COLO829 (cell line): ENCODE results near the gene D2HGDH.
"Not testable (repeated sequence)": the region's sequence is repeated elsewhere in the genome, so short reads cannot be mapped to it uniquely, and the experiment has no call there.

Experiments
- DNase-seq: peaks from one replicate; pipeline ENCODE4 v3.0.0; 2012; ENCODE audit warnings: low spot score

Gene D2HGDH

GRCh38 chr2:241794250-241794823 lies 59.9 kb downstream of the D2HGDH start:
- DNase-seq, result no peak

GRCh38 chr2:241795021-241795999 lies 60.9 kb downstream of the D2HGDH start:
- no peak for DNase-seq

- DNase-seq, result no peak
Observed at GRCh38 chr2:241796209-241796608, 61.8 kb downstream of the D2HGDH start.

- DNase-seq, result no peak
Observed at GRCh38 chr2:241796610-241797138, 62.2 kb downstream of the D2HGDH start.

GRCh38 chr2:241797441-241798080 lies 63.1 kb downstream of the D2HGDH start:
- DNase-seq, result no peak

GRCh38 chr2:241798081-241798630 lies 63.7 kb downstream of the D2HGDH start:
- no peak for DNase-seq

GRCh38 chr2:241798631-241799521 lies 64.4 kb downstream of the D2HGDH start:
- DNase-seq, result no peak

- no peak for DNase-seq
Observed at GRCh38 chr2:241799522-241800197, 65.2 kb downstream of the D2HGDH start.

- not testable (repeated sequence) for DNase-seq
Observed at GRCh38 chr2:241800198-241800903, 65.9 kb downstream of the D2HGDH start.

- DNase-seq, result no peak
Observed at GRCh38 chr2:241801611-241802420, 67.4 kb downstream of the D2HGDH start.

GRCh38 chr2:241802421-241803318 lies 68.2 kb downstream of the D2HGDH start:
- DNase-seq, result no peak

GRCh38 chr2:241803387-241804325 lies 69.2 kb downstream of the D2HGDH start:
- no peak for DNase-seq

- DNase-seq, result no peak
Observed at GRCh38 chr2:241804326-241805229, 70.1 kb downstream of the D2HGDH start.

- DNase-seq, result not testable (repeated sequence)
Observed at GRCh38 chr2:241806217-241806616, 71.8 kb downstream of the D2HGDH start.

GRCh38 chr2:241808051-241808720 lies 73.8 kb downstream of the D2HGDH start:
- DNase-seq, result no peak
